GM19452 (cell line): Measurements from ENCODE around the gene PTPRE.
A peak's percentile ranks its signal among the peaks of the same experiment; 100 is the strongest.

ENCODE experiments used
- ATAC-seq: cut with Tn5 transposase; IDR thresholded peaks from one replicate; pipeline ENCODE4 v1.9.1; 2021; ENCODE audit not compliant: unreplicated experiment

The PTPRE gene

GRCh38 chr10:127997937-127998336, 91.0 kb downstream of the PTPRE start:
- ATAC-seq: no peak

- ATAC-seq: no peak
Observed at GRCh38 chr10:127998501-127999144, 91.7 kb downstream of the PTPRE start.

GRCh38 chr10:127999297-128000129, 92.6 kb downstream of the PTPRE start:
- ATAC-seq: no peak

DNA sequence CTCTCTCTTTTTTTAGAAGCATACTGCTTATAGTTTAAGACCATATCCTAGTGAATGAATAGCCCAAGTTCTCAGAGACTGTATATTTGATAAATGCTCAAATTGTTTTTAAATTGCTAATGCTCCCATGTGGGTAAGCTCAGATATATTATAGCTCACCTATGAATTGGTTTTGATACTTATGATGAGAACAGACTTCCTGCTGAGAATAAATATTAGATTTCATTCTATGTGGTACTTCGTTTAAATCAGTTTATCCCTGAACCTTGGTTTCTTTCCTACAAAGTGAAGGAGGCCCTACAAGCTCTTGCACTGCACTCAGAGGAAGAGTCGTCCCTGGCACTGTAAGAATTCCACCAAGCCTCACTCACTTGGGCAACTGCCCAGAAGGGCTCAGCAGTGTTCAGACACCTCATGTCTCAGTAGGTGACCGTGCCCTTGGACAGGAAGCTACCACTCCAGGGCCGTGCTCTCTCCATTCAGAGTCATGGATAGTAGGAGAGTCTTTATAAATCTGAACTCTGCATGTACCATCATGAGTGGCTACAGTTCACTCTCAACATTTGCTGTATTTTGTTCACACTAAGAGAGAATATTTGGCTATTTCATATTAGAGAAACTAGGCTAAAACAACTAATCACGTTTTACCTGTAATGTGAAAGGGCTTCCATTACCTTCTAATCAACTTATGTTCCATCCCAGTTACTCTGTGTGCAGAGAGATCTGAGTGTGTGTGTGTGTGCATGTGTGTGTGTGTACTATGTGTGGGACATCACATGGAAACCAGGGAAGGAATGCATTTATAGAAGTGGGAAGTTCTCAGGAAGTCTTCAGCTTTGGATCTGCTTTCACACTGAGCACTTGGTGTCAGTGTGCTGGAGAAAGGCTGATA, 93.8 kb downstream of the PTPRE start:
- no peak for ATAC-seq

DNA sequence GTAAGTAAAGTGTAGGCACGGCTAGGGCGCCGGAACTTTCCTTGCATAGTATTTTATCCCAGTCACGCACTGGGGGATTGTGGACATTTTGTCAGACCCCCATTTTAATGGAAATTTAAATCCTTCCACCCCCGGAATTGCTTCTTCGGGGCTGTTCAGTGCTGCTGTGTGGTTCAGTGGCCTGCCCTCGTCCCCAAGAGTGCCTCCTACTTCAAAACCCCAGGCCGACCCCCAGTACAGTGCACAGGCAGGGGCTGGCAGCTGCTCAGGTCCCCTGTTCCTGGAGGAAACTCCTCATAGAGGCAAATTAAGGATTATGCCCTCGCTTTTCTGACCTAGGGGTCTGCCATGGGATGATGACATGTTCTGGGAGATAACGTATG, 94.5 kb downstream of the PTPRE start:
- no peak for ATAC-seq

DNA sequence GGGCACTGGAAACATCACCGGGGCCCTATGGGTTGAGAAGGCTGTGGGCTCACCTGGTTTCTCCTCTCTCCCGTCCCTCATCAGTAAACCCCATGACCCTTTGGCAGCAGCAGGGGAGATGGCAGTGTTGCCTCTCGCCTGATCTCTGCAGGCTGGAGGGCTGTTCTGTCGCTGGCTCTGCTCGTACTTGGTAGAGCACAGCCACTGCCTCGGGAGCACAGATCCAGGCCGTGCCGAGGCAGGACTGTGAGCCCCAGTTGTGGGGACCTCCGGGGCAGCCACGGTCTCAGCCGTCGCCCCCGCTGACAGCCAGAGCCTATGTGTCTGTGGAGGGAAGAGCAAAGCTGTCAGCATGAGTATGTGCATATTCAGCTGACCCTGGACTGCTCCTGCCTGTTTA, 94.9 kb downstream of the PTPRE start:
- no peak for ATAC-seq

GRCh38 chr10:128003521-128003920, 96.6 kb downstream of the PTPRE start:
- no peak for ATAC-seq

- no peak for ATAC-seq
Observed at GRCh38 chr10:128005858-128006257, 99.0 kb downstream of the PTPRE start.

DNA sequence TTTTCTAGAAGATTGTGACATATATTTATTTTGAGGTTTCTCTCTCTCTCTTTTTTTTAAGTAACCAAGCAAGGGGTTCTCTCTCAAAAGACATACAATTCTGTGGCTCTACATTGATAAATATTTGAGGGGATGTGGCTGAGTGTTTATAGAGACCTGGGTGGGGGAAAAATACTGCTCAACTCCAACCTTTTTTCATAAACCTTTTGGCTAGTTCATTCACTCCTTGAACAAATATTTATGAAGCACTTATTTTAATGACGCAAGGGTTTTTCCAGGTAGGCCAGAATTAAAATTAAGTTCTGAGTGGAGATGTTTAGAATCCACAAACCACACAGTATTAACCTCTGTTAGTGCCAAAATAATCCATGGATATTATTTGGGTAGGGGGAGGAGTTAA, 100.2 kb downstream of the PTPRE start:
- ATAC-seq: no peak

DNA sequence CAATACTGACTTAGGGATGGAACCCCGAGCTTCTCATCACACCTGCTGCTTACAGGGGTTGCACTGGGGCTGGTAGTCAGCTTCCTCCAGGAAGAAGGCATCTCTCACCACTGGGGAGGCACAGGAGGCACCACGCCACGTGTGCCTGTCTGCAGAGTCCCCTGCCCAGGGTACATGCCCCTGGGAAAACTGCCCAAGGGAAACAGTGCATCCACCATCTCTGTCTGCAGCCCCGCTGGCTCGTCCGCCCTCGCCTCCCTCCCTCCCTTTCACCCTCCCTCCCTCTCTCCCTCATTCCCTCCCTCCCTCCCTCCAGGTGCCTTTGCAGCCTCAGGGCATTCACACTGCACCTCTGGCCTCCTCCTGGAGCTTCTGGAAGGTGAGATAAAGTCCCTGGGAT, 101.1 kb downstream of the PTPRE start:
- no peak for ATAC-seq

GRCh38 chr10:128008521-128009250, 101.8 kb downstream of the PTPRE start:
- ATAC-seq: no peak

- no peak for ATAC-seq
Observed at GRCh38 chr10:128009372-128010126, 102.6 kb downstream of the PTPRE start.

DNA sequence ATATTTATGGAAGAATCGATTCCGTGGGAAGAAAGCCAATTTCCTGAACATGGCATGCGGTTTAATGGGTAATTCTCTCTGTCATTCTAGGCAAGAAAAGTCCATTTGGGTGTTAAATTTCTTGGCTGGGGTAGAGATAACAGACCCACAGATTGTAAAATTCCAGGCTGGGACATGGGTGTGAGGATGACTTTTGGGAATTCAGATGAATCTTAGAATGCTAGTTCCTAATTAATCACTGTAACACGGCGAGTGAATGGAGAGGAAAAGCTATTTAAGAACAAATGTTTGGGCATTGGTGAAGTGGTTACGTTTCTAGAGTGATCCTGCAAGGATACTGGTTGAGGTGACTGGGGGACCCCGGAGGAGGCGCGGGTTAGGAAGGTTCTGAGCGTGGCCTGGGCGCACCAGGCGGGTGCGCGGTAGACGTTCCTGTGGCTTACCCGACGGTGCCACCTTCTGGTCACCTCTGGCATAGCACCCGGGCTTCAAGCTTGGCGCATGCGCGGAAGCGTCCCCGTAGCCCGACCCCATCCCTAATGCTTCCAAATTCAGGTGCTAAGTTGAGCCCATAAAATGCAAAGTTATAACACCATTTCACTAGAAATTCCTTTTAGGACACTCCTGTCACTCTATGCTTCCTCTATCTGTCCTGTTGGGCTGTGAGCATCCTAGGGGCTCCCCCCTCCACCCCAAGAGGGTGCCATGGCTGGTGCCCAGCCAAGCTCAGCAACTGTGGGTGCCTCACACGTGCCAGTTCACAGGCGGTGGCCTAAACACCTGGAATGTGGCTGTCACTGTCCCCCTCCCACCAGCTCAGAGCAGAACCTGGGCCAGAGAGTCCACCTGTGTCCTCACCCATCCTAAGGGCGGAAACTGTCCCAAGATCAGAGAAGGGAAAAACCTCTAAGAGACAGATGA, 104.4 kb downstream of the PTPRE start:
- peak; percentile 80 for ATAC-seq

DNA sequence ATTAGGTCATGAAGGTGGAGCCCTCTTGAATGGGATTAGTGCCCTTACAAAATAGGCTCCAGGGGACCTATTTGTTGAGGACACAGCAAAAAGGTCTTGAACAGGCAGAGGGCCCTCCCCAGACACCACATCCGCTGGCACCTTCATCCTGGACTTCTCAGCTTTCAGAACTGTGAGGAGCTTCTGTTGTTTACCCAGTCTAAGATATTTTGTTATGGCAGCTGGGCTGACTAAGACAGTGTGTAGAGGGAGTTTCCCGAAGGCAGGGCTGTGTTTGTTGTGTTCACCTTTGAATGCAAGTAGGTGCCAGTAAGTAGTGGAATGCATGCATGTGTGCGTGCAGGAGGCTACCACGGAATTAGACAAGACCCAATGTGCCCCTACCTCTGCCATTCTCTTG, 106.7 kb downstream of the PTPRE start:
- ATAC-seq: no peak

GRCh38 chr10:128014236-128014635, 107.3 kb downstream of the PTPRE start:
- no peak for ATAC-seq

DNA sequence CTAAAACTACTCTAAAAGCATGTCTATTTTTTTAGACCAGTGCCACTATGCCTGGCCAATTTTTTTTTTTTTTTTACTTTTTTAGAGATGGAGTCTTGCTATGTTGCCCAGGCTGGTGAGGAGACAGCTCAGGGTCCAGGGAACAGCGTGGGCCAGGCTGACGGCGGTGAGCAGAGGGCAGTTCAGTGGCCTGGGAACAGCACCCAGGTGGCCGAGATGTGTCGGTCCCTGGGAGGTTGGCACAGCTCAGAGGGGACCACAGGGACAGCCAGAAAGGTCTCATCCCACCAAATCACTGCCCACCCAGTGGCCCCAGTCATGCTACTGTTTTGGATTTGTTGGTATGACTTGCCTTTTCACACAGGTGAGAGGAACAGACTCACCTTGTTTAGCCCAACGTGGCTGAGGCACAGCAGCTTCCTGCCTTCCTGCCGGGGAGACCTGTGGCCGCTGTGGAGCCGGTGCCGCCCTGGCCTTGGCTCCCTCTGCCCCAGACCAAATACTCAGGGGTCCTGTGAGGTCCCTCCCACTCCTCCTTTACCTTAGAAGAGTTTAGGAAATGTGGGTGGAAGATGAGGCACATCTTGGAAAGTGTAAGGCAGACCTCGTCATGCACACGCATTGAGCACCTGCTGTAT, 109.6 kb downstream of the PTPRE start:
- ATAC-seq: no peak

DNA sequence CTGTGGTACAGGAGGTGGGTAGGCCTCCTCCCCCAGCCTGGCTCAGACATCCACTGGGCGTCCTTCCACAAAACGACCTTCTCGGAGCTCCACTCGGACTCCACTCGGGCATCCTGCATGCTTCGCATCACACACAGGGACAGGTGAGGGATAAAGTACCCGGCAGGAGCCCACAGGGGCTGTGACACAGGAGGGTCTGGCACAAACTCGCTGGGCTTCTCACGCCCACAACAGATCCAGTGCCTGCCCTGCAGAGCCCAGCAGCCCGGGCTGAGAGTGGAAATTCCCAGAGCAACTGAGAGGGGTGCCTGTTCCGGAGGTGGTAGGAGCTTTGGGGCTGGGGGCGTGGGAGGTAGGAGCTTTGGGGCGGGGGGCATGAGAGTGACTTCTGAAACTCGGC, 110.9 kb downstream of the PTPRE start:
- ATAC-seq: no peak

DNA sequence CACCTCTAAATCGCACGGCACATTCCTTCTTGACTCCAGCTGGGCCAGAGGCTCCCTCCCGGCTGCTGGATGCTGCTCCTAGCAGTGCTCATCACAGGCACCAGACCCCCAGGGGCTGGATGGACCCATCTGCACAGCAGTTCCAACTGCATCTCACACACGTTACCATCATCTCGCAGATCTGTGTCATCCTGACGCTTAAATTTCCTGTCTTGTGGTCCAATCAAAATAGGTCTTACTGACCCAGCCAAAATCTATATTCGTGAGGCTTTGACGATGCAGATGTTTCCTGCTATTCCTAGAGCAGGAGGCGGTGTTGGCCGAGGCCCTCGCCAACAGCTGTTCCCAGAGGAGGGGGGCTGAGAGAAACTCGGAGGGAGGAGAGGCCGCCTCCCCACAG, 111.3 kb downstream of the PTPRE start:
- ATAC-seq: no peak

GRCh38 chr10:128018691-128019090, 111.8 kb downstream of the PTPRE start:
- no peak for ATAC-seq
